Cardiac fibroblast (primary cell): Measurements from ENCODE around the gene MAP3K10.

ENCODE experiments used
- DNase-seq, 2 donors: peaks; one replicate each; pipeline versions ENCODE4 v3.0.0 to v3.0.0-alpha.2; 2010; ENCODE audit warnings: low read depth in 2 of 2
- H3K4me3 ChIP-seq, 2 donors: replicated peaks in 1 of 2; 1 replicate in 1 of 2; 2 replicates in 1 of 2; pipeline ENCODE4 v1.5.1; 2011; ENCODE audit warnings: low read depth in 2 of 2, low read length in 2 of 2, mild to moderate bottlenecking in 2 of 2, moderate library complexity in 1 of 2
- TF ChIP-seq, protein P1 (sequence below): IDR thresholded peaks from one replicate; pipeline ENCODE4 v1.5.1; 2011; ENCODE audit warnings: low read depth, mild to moderate bottlenecking, low read length, inconsistent platforms

MAP3K10 gene

GRCh38 chr19:40223135-40223822 is 32.1 kb downstream of the MAP3K10 start:
- TF ChIP-seq, protein P1, sequence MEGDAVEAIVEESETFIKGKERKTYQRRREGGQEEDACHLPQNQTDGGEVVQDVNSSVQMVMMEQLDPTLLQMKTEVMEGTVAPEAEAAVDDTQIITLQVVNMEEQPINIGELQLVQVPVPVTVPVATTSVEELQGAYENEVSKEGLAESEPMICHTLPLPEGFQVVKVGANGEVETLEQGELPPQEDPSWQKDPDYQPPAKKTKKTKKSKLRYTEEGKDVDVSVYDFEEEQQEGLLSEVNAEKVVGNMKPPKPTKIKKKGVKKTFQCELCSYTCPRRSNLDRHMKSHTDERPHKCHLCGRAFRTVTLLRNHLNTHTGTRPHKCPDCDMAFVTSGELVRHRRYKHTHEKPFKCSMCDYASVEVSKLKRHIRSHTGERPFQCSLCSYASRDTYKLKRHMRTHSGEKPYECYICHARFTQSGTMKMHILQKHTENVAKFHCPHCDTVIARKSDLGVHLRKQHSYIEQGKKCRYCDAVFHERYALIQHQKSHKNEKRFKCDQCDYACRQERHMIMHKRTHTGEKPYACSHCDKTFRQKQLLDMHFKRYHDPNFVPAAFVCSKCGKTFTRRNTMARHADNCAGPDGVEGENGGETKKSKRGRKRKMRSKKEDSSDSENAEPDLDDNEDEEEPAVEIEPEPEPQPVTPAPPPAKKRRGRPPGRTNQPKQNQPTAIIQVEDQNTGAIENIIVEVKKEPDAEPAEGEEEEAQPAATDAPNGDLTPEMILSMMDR = no peak
- no peak for DNase-seq
- no peak overlapping the region for H3K4me3 ChIP-seq

GRCh38 chr19:40224342-40225150 is 33.3 kb downstream of the MAP3K10 start:
- TF ChIP-seq, protein P1 = no peak
- no peak overlapping the region for H3K4me3 ChIP-seq
- no peak for DNase-seq

- TF ChIP-seq, protein P1 = peak; percentile 21
- peak; percentile 29 to 52 for DNase-seq
- H3K4me3 ChIP-seq = peak overlapping the region; percentile 5 to 35
These were observed 34.4 kb downstream of the MAP3K10 start for GRCh38 chr19:40225440-40226305.

- TF ChIP-seq, protein P1 = no peak
- no peak for DNase-seq
- H3K4me3 ChIP-seq = no peak overlapping the region
These were observed 37.1 kb downstream of the MAP3K10 start for GRCh38 chr19:40228346-40228745.

DNA sequence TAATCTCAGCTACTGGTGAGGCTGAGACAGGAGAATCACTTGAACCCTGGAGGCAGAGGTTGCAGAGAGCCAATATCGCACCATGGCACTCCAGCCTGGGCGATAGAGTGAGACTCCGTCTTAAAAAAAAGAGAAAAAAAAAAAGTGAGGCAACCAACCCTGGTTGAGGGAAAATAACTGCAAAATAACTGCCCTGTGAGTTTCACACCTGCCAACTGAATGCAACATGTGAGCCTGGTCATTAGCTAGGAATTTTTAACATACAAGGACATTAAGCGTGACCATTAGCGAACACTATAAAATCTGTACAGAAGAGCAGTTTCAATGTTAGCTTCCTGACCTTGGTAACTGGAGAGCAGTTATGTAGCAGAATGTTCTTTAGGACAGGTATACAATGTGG is 37.6 kb downstream of the MAP3K10 start:
- no peak for DNase-seq
- TF ChIP-seq, protein P1 = no peak
- no peak overlapping the region for H3K4me3 ChIP-seq

DNA sequence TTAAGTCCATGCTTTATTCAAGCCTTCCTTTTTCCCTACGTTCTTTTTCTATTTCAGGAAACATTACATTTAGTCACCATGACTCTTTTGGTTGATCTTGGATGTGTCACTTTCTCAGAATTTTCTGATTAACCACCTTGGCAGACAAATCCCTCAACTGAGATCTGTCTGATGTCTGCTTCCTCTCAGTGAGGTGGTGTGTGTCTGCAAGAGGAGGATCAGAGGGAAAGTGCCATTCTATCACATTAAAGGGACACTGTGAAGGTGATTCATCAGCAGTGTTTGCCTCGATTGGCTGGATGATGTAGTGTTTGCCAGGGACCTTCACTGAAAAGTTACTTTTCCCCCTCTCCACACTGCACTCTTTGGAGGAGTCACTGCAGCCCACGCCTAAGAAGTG is 38.3 kb downstream of the MAP3K10 start:
- TF ChIP-seq, protein P1 = no peak
- H3K4me3 ChIP-seq = no peak overlapping the region
- peak in 1 of 2 donors; percentile 67 for DNase-seq
